GM12878 (cell line): ENCODE measurements around the gene ZKSCAN1. TPM values are rescaled to one million over a fixed set of nuclear protein-coding genes. Genes with fewer than 3 reads are reported as not detected.

ENCODE experiments used
- ATAC-seq: fragments of 200-7000 bp; cut with Tn5 transposase; 3 replicates; pipeline ENCODE4 v1.9.1; 2020; ENCODE audit warnings: mild to moderate bottlenecking, moderate library complexity
- BruUV-seq: library from RNA; stranded (reverse); fragments of 400-500 nt; replicated peaks from 2 replicates; lab custom pipeline; 2021; lab: Mats Ljungman, UMichigan
- CTCF ChIA-PET: fragments of 300-600 bp; sonication (Branson Sonifier 250); formaldehyde crosslinking; extraction: SDS; loops from one replicate; lab custom pipeline; 2021; ENCODE audit warnings: inconsistent platforms; lab: Yijun Ruan, JAX
- POLR2A ChIA-PET: fragments of 350-600 bp; formaldehyde crosslinking; extraction: SDS; loops from one replicate; lab custom pipeline; 2021; ENCODE audit warnings: inconsistent platforms; lab: Charles Lee
- RAD21 ChIA-PET: fragments of 300-600 bp; sonication (Branson Sonifier 250); formaldehyde crosslinking; loops from one replicate; lab custom pipeline; 2023; ENCODE audit warnings: antibody characterized with exemption; ENCODE audit not compliant: unreplicated experiment; lab: Charles Lee
- SMC1A ChIA-PET: fragments of 300-600 bp; sonication (Branson Sonifier 250); formaldehyde crosslinking; loops from one replicate; lab custom pipeline; 2023; ENCODE audit not compliant: unreplicated experiment, uncharacterized antibody; lab: Charles Lee
- DNase-seq: peaks from one replicate; pipeline ENCODE4 v3.0.0-alpha.2; 2011; ENCODE audit warnings: low read depth, low spot score
- FAIRE-seq: peaks from 3 replicates; lab custom pipeline; 2011; peaks lifted over from hg19 to GRCh38; lab: Jason Lieb, UNC
- H2AFZ ChIP-seq: 2 replicates; pipeline ENCODE4 v1.6.0; 2011; ENCODE audit warnings: low read depth, low read length, control low read depth; ENCODE audit not compliant: control insufficient read depth
- H3K27ac ChIP-seq: 2 replicates; pipeline ENCODE4 v1.5.1; 2011; ENCODE audit warnings: control low read depth; ENCODE audit not compliant: control insufficient read depth, insufficient read depth
- H3K27me3 ChIP-seq, 2 experiments: replicated peaks in 1 of 2; 2 replicates each; pipeline versions ENCODE4 v1.6.0 to v1.6.1; 2011; ENCODE audit warnings: low read length in 1 of 2; ENCODE audit not compliant: control insufficient read depth in 2 of 2, insufficient read depth in 2 of 2
- H3K36me3 ChIP-seq, 2 experiments: 2 replicates each; pipeline ENCODE4 v1.5.1; 2011; ENCODE audit warnings: low read length in 1 of 2; ENCODE audit not compliant: control insufficient read depth in 2 of 2, insufficient read depth in 2 of 2
- H3K4me1 ChIP-seq: 2 replicates; pipeline ENCODE4 v1.6.1; 2011; ENCODE audit warnings: mild to moderate bottlenecking, low read length, moderate library complexity, mixed read lengths; ENCODE audit not compliant: control insufficient read depth, insufficient read depth
- H3K4me2 ChIP-seq: 2 replicates; pipeline ENCODE4 v1.6.0; 2011; ENCODE audit warnings: control low read depth; ENCODE audit not compliant: control insufficient read depth, insufficient read depth
- H3K4me3 ChIP-seq: fragments of 200-600 bp; sonication (generic); 2 replicates; pipeline ENCODE4 v1.5.1; 2016
- H3K79me2 ChIP-seq: 2 replicates; pipeline ENCODE4 v1.6.0; 2011; ENCODE audit warnings: low read length; ENCODE audit not compliant: control insufficient read depth, insufficient read depth
- H3K9ac ChIP-seq: 2 replicates; pipeline ENCODE4 v1.8.0; 2011; ENCODE audit warnings: low read length, control low read depth, mixed read lengths; ENCODE audit not compliant: control insufficient read depth, insufficient read depth
- H3K9me3 ChIP-seq: replicated peaks from 3 replicates; pipeline ENCODE4 v1.5.1; 2011; ENCODE audit warnings: mild to moderate bottlenecking, low read length; ENCODE audit not compliant: control insufficient read depth, insufficient read depth
- H4K20me1 ChIP-seq: 2 replicates; pipeline ENCODE4 v1.6.0; 2011; ENCODE audit not compliant: control insufficient read depth, insufficient read depth
- BRCA1 ChIP-seq: IDR thresholded peaks from 2 replicates; pipeline ENCODE4 v1.6.1; 2011; ENCODE audit warnings: low read depth, low read length, improper control_type of control experiment
- HCFC1 ChIP-seq: fragments of 150-350 bp; IDR thresholded peaks from 2 replicates; pipeline ENCODE4 v1.6.1; 2014; ENCODE audit warnings: low read length
- JUND ChIP-seq: IDR thresholded peaks from 2 replicates; pipeline ENCODE4 v1.6.1; 2012; ENCODE audit warnings: low read depth, mild to moderate bottlenecking, low read length, improper control_type of control experiment, moderate library complexity
- PAX5 ChIP-seq: IDR thresholded peaks from 2 replicates; pipeline ENCODE4 v1.6.1; 2011; ENCODE audit warnings: low read depth, low read length, borderline replicate concordance
- RAD51 ChIP-seq: fragments of 450-650 bp; IDR thresholded peaks from 2 replicates; pipeline ENCODE4 v1.6.1; 2016; ENCODE audit warnings: moderate library complexity, mild to moderate bottlenecking, inconsistent platforms
- TCF7 ChIP-seq: IDR thresholded peaks from 2 replicates; pipeline ENCODE4 v1.6.1; 2014; ENCODE audit warnings: antibody characterized with exemption, borderline replicate concordance
- WGBS: methylation state at CpG from one replicate; pipeline ENCODE4 v1.1.6; 2016; ENCODE audit warnings: low lambda C conversion rate; ENCODE audit not compliant: insufficient replicate concordance, insufficient coverage; ENCODE audit errors: missing lambda C conversion rate; 5-methylcytosine and 5-hydroxymethylcytosine counted together
- in situ Hi-C: fragments of 300-500 bp; cut with MboI; formaldehyde crosslinking; loops from 9 replicates; pipeline ENCODE4 v1.14.3; 2018; ENCODE audit warnings: mixed read lengths
- intact Hi-C: fragments of 100-400 bp; cut with micrococcal nuclease; formaldehyde crosslinking; loops from one replicate; pipeline ENCODE4 v1.14.2; 2022; ENCODE audit not compliant: unreplicated experiment
- polyA plus RNA-seq, 11 experiments: library from polyadenylated mRNA; depleted of rRNA in 4 of 11; unstranded in 6 of 11; stranded (reverse) in 5 of 11; fragments of >200 nt; fragmentation: Nextera tagmentation in 4 of 11; fragmentation: Illumina TruSeq in 1 of 11; extraction: Ambion mirVana in 4 of 11; extraction: Trizol in 1 of 11; gene quantifications; 1 replicate in 1 of 11; 2 replicates in 10 of 11; pipeline versions ENCODE4 v1.2.1 to v1.2.3, GENCODE V29; 2011 to 2016; ENCODE audit warnings: inconsistent platforms in 2 of 11, missing spikeins in 2 of 11, low read depth in 1 of 11
- total RNA-seq, 4 experiments: library from RNA; depleted of rRNA in 3 of 4; stranded (reverse); fragments of >200 nt in 3 of 4; fragmentation: Illumina TruSeq in 1 of 4; extraction: Trizol in 1 of 4; gene quantifications; 2 replicates each; pipeline versions ENCODE4 v1.2.1 to v1.2.3, GENCODE V29; 2013 to 2021

Gene ZKSCAN1
- total and polyA plus RNA-seq, 10 of the 15 experiments (the other 5 are each of a cell fraction or from before 2014, with no cell fraction given): 3.2 to 34.4 (median 18.1) TPM

DNA sequence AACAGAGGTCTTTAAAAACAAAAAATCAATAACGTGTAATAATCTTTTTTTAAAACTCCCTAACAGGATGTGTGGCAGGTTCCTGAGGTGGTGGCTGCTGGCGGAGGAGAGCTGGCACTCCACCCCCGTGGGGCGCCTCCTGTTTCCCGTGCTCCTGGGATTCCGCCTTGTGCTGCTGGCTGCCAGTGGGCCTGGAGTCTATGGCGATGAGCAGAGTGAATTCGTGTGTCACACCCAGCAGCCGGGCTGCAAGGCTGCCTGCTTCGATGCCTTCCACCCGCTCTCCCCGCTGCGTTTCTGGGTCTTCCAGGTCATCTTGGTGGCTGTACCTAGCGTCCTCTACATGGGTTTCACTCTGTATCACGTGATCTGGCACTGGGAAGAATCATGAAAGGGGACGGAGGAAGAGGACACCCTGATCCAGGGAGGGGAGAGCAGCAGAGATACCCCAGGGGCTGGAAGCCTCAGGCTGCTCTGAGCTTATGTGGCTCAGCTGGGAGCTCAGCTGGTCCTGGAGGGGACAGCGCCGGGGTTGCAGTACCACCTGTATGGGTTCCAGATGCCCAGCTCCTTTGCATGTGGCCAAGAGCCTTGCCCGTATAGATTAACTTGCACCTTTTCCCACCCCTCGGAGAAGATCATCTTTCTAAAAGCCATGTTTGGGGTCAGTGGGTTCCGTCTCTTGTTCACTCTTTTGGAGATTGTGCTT lies 22.9 kb upstream of the ZKSCAN1 start:
- peaks cover 6% of the 10 kb centered on the region; the same call in 1 of the 2 replicates for H3K4me1 ChIP-seq
- no peaks in the 10 kb centered on the region for H3K79me2 ChIP-seq
- no peaks in the 10 kb centered on the region for H4K20me1 ChIP-seq
- intact Hi-C loops: loop anchor here (5.0 kb wide), 1 partner anchor 135 kb away; the partner anchor contains the start of gene MBLAC1
- no TSS peak for BruUV-seq
- H3K9ac ChIP-seq: no peak overlapping the region
- no peaks in the 10 kb centered on the region for H3K9me3 ChIP-seq
- no peaks in the 10 kb centered on the region for H3K36me3 ChIP-seq
- TF ChIP-seq HCFC1 (no peak), RAD51 (peak; percentile 40; the same call in 1 of the 2 replicates), JUND (no peak)
- in situ Hi-C loops: loop anchor here (5.0 kb wide), 1 partner anchor 75 kb away; the partner anchor contains the start of gene TRIM4
- RAD21 ChIA-PET: interaction anchor here (1.7 to 3.8 kb wide), 3 partner anchors 12 to 138 kb away, joined by 4 to 16 read pairs (median 14); no protein-coding TSS in a partner anchor
- DNase-seq (no peak), FAIRE-seq (no peak), ATAC-seq (no peak)
- SMC1A ChIA-PET: interaction anchor here (1.1 to 7.4 kb wide), 6 partner anchors 13 to 138 kb away, joined by 3 to 86 read pairs (median 4); partner anchors contain the start of genes TRIM4 and ZSCAN21
- no peak overlapping the region for H3K4me3 ChIP-seq
- no peak overlapping the region for H3K4me2 ChIP-seq
- WGBS: 37% methylated on average over 21 of the region's 21 CpGs
- CTCF ChIA-PET: interaction anchor here (0.8 to 13.0 kb wide), 13 partner anchors 12 to 156 kb away, joined by 3 to 178 read pairs (median 5); partner anchors contain the start of genes AZGP1, LAMTOR4, TRIM4 and ZKSCAN1
- H3K27ac ChIP-seq: no peak overlapping the region
- POLR2A ChIA-PET: no interaction called here
- peaks cover 0 to 2% of the 10 kb centered on the region in 2 experiments; a peak in 2 of 4 replicates for H3K27me3 ChIP-seq
- H2AFZ ChIP-seq: no peak overlapping the region

DNA sequence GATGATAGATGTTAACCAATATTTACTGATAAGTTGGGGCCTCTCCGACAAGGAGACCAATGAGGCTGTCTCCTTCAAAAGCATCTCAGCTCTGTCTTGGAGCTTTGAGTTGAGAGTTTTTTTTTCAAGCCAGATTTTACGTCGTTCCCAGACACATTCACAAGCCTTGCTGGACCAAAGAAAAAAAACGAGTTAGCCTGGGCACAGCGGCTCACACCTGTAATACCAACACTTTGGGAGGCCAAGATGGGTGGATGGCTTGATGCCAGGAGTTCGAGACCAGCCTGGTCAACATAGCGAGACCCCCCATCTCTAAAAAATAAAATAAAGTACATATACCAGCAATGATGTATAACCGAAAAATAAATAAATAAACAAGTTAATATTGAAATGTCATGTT lies 20.6 kb upstream of the ZKSCAN1 start:
- Histone ChIP-seq H3K36me3 (no peaks in the 10 kb centered on the region), H3K27ac (no peak overlapping the region), H3K9me3 (no peaks in the 10 kb centered on the region), H3K4me2 (no peak overlapping the region), H3K27me3 (no peaks in the 10 kb centered on the region; a peak in 1 of 4 replicates), H3K4me1 (peaks cover 12% of the 10 kb centered on the region; the same call in 1 of the 2 replicates), H3K4me3 (no peak overlapping the region), H3K9ac (no peak overlapping the region), H3K79me2 (no peaks in the 10 kb centered on the region), H2AFZ (no peak overlapping the region), H4K20me1 (no peaks in the 10 kb centered on the region)
- DNase-seq (no peak), FAIRE-seq (no peak), ATAC-seq (no peak)
- intact Hi-C loops: loop anchor here (5.0 kb wide), 1 partner anchor 132 kb away; the partner anchor contains the start of gene MBLAC1
- 53% methylated on average over 8 of the region's 8 CpGs for WGBS
- POLR2A ChIA-PET: interaction anchor here (0.6 to 0.8 kb wide), 4 partner anchors 19 to 208 kb away, joined by 3 to 6 read pairs (median 4); no protein-coding TSS in a partner anchor
- in situ Hi-C loops: loop anchor here (5.0 kb wide), 1 partner anchor 78 kb away; the partner anchor contains the start of gene TRIM4
- TF ChIP-seq BRCA1: no peak
- no peak for TF ChIP-seq PAX5
- no peak for TF ChIP-seq JUND
- no peak for TF ChIP-seq TCF7
- RAD21 ChIA-PET: interaction anchor here (0.6 to 4.0 kb wide), 5 partner anchors 20 to 136 kb away, joined by 3 to 31 read pairs (median 4); partner anchors contain the start of gene ZKSCAN1
- CTCF ChIA-PET: interaction anchor here (1.2 to 13.0 kb wide), 10 partner anchors 17 to 143 kb away, joined by 4 to 178 read pairs (median 12); partner anchors contain the start of genes AZGP1, TRIM4, ZKSCAN1 and ZSCAN21
- BruUV-seq: no TSS peak
- SMC1A ChIA-PET: interaction anchor here (1.3 to 7.4 kb wide), 3 partner anchors 26 to 134 kb away, joined by 3 to 86 read pairs (median 17); partner anchors contain the start of gene TRIM4
